ENCODE measurements around the gene NR1D1. TPM values are rescaled to one million over a fixed set of nuclear protein-coding genes. Genes with fewer than 3 reads are reported as not detected.

NR1D1 gene
- total and polyA plus RNA-seq, 2 of the 13 experiments (the other 11 are each of a cell fraction or from before 2014, with no cell fraction given): 2.1 to 2.7 TPM

- TF ChIP-seq LCORL (IDR thresholded peaks at IDR 0.05) (no peak), LCORL (CRISPR knock-in tag; IDR thresholded peaks at IDR 0.05) (no peak), RAD21 (CRISPR knock-in tag; IDR thresholded peaks at IDR 0.05) (no peak), NFE2 (CRISPR knock-in tag; IDR thresholded peaks at IDR 0.05) (no peak), RAD51 (IDR thresholded peaks at IDR 0.05; ENCODE audit: borderline replicate concordance) (no peak), REXO4 (CRISPR knock-in tag; IDR thresholded peaks at IDR 0.05; ENCODE audit: borderline replicate concordance) (no peak), KDM5A (IDR thresholded peaks at IDR 0.05; ENCODE audit: borderline replicate concordance, low read length) (no peak), FOXM1 (CRISPR knock-in tag; IDR thresholded peaks at IDR 0.05) (no peak), LBX2 (CRISPR knock-in tag; IDR thresholded peaks at IDR 0.05; ENCODE audit: borderline replicate concordance) (no peak), PHF21A (CRISPR knock-in tag; IDR thresholded peaks at IDR 0.05) (no peak), ATF1 (CRISPR knock-in tag; IDR thresholded peaks at IDR 0.05) (no peak), HNF4G (IDR thresholded peaks at IDR 0.05; ENCODE audit: borderline replicate concordance, low read depth, low read length) (no peak), HNF4G (CRISPR knock-in tag; IDR thresholded peaks at IDR 0.05; ENCODE audit: borderline replicate concordance, low read depth) (no peak), DRAP1 (CRISPR knock-in tag; IDR thresholded peaks at IDR 0.05) (no peak), CERS6 (CRISPR knock-in tag; IDR thresholded peaks at IDR 0.05) (no peak), ZNF646 (CRISPR knock-in tag; IDR thresholded peaks at IDR 0.05) (no peak), EP300 (IDR thresholded peaks at IDR 0.05; ENCODE audit: low read depth in 2 of 2, low read length in 2 of 2) (0 out of 4 replicates have a peak, but pooled peaks of 1 of the 2 experiments have one; percentile 3), EP300 (CRISPR knock-in tag; IDR thresholded peaks at IDR 0.05; ENCODE audit: borderline replicate concordance) (no peak), CCDC6 (CRISPR knock-in tag; IDR thresholded peaks at IDR 0.05) (no peak), CEBPG (CRISPR knock-in tag; IDR thresholded peaks at IDR 0.05) (no peak), ZMAT3 (CRISPR knock-in tag; conservative IDR thresholded peaks at IDR 0.05) (peak; percentile 28; the same call in 1 of the 2 replicates), MAX (IDR thresholded peaks at IDR 0.05) (no peak)
These were observed 14.7 kb upstream of the NR1D1 start (continued) for GRCh38 chr17:40115101-40115436.
